Upper lobe of left lung (tissue), 6 donors: ENCODE measurements around the gene KDM5D. TPM values are rescaled to one million over a fixed set of nuclear protein-coding genes. Genes with fewer than 3 reads are reported as not detected.

ENCODE experiments used
- ATAC-seq, 2 donors: fragments of 200-7000 bp; cut with Tn5 transposase; one replicate each; pipeline ENCODE4 v1.9.1; 2022; ENCODE audit warnings: mild to moderate bottlenecking in 2 of 2, moderate library complexity in 2 of 2; ENCODE audit not compliant: low FRiP score in 2 of 2
- DNase-seq, 2 donors: peaks; one replicate each; pipeline ENCODE4 v3.0.0-alpha.2; 2019 to 2020
- H3K27ac ChIP-seq, 4 donors: fragments of 200-600 bp; sonication (generic); one replicate each; pipeline ENCODE4 v1.5.1; 2016 to 2019
- H3K27me3 ChIP-seq, 4 donors: fragments of 200-600 bp; sonication (generic); one replicate each; pipeline ENCODE4 v1.5.1; 2017 to 2019
- H3K36me3 ChIP-seq, 4 donors: fragments of 200-600 bp; sonication (generic); one replicate each; pipeline ENCODE4 v1.5.1; 2016 to 2019
- H3K4me1 ChIP-seq, 4 donors: fragments of 200-600 bp; sonication (generic); one replicate each; pipeline ENCODE4 v1.5.1; 2018 to 2019
- H3K4me3 ChIP-seq, 4 donors: fragments of 200-600 bp; sonication (generic); one replicate each; pipeline ENCODE4 v1.5.1; 2017 to 2019; ENCODE audit warnings: mild to moderate bottlenecking in 2 of 4, moderate library complexity in 1 of 4
- H3K9me3 ChIP-seq, 4 donors: fragments of 200-600 bp; sonication (generic); one replicate each; pipeline ENCODE4 v1.5.1; 2018 to 2019
- EP300 ChIP-seq, 4 donors: sonication (generic); formaldehyde crosslinking; IDR thresholded peaks; one replicate each; pipeline ENCODE4 v1.5.1; 2017; ENCODE audit warnings: antibody characterized with exemption in 4 of 4, control low read depth in 2 of 4
- POLR2A ChIP-seq, 4 donors: fragments of 450-650 bp; IDR thresholded peaks; one replicate each; pipeline ENCODE4 v1.5.1; 2016 to 2017; ENCODE audit warnings: antibody characterized with exemption in 4 of 4, mild to moderate bottlenecking in 2 of 4
- POLR2AphosphoS5 ChIP-seq, 2 donors: sonication (generic); formaldehyde crosslinking; IDR thresholded peaks; one replicate each; pipeline ENCODE4 v1.5.1; 2017; ENCODE audit warnings: antibody characterized with exemption in 2 of 2
- WGBS, 2 donors: methylation state at CpG; one replicate each; pipeline ENCODE4 v1.1.5; 2017 to 2018; 5-methylcytosine and 5-hydroxymethylcytosine counted together
- total RNA-seq, 6 donors: library from RNA; depleted of rRNA in 4 of 6; stranded (reverse); fragments of >200 nt in 4 of 6; gene quantifications; one replicate each; pipeline versions ENCODE4 v1.1.0 to v1.2.1, GENCODE V29; 2016 to 2021
- TF ChIP-seq, protein P1 (sequence below), 6 experiments: fragments of 450-650 bp in 4 of 6; fragments of 200-600 bp in 2 of 6; sonication (generic) in 2 of 6; IDR thresholded peaks; one replicate each; pipeline ENCODE4 v1.5.1; 2016 to 2019; ENCODE audit warnings: antibody characterized with exemption in 6 of 6
- donor health status: DM: no; HTN: no; CAD: no; lungs with moderate emphysema.
- donor health status: DM: no; HTN: yes; CAD: no; lungs with severe emphysema.

Gene KDM5D
- total RNA-seq: 100 to 1,000 TPM in 1 of 6 donors, 10 to 100 TPM in 2, under 1 TPM in 1, not detected in 2; 0.20 to 178 (median 46.5) TPM

DNA sequence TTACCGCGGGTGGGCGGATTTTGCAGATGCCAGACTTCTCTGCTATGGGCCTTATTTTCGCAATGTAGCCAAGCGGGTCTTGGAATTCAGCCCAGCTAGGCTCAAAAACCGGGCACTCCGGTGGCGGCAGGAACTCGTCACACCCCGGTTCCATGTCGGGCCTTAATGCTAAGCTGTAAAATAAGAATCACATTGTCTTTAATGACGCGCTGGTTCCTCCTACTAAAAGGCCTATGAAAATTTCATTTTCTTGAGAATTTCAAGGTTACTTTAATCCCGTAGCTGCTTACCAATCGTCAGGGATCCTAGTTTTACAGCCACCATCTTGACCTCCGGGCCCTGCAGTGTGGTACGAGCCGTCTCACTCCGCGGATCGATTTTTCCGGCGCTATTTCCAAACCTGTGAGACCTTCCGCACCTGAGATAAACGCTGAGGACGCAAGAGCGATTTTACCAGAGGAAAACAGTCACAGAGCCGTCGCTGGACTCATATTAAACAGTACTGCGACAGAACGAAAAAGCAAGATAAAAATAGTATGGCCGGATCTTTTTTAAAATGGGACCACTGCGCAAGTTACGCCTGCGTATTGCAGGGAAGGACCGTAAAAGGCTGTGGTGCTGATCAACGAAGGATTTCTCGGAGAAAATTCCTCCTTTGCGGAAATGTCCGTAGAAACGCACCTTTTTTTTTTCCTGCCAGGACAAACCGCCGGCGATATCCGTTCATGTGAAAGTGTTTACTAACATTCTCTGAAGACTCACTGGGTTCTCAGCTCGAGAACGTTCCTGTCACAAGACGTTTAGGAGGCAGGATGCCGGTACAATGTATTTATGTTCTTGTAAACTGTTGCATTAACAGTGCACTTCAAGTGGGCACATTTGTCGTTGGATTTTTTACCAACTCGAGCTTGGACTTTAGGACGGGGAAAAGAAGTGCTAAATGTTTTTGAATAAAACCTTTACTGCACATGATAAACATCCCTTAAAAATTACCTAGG is at the start of gene KDM5D:
KDM5D (minus strand) TSS at position 346 of the 998 bp plus-strand sequence; CDS start at position 154, 192 bp downstream.
- WGBS, 2 donors: 0% methylated on average over 26 of the region's 52 CpGs; no CpG with 5 or more reads in 1 of the 2 donors
- H3K27me3 ChIP-seq: no peaks in the 10 kb centered on the region
- H3K27ac ChIP-seq: peak within 1 kb of the TSS in 2 of 4 donors; percentile 79 to 88
- no peaks in the 10 kb centered on the region for H3K4me1 ChIP-seq
- peak in 1 of 2 donors; percentile 95 for ATAC-seq
- H3K36me3 ChIP-seq: no peaks in the 10 kb centered on the region
- peak in 2 of 4 donors; percentile 45 to 63 for TF ChIP-seq POLR2A (IDR thresholded peaks at IDR 0.05)
- TF ChIP-seq EP300 (IDR thresholded peaks at IDR 0.05): no peak
- H3K4me3 ChIP-seq: peak within 1 kb of the TSS in 2 of 4 donors; percentile 55 to 57
- no peak for DNase-seq
- H3K9me3 ChIP-seq: no peaks in the 10 kb centered on the region

DNA sequence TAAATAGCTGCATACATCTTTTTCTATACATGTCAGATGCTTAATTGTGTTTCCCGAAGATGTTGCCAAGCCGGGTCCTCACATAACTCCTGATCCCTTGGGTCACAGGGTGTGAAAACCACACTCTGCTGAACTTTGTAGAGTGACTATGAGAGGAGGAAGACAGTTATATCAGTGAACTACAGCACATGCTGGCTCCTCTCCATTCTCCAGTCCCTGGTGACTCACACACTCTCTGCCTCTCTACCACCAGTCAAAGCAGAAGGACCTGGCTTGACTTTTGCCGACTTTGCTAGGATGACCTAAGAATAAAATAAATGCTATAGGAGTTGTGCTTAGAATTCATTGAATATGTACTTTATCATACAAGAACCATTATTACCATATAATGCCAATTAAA is 23.8 kb upstream of the KDM5D start:
- H3K4me3 ChIP-seq: no peak overlapping the region
- TF ChIP-seq EP300 (IDR thresholded peaks at IDR 0.05) (no peak), POLR2A (IDR thresholded peaks at IDR 0.05) (no peak), POLR2AphosphoS5 (IDR thresholded peaks at IDR 0.05) (no peak)
- TF ChIP-seq, protein P1, sequence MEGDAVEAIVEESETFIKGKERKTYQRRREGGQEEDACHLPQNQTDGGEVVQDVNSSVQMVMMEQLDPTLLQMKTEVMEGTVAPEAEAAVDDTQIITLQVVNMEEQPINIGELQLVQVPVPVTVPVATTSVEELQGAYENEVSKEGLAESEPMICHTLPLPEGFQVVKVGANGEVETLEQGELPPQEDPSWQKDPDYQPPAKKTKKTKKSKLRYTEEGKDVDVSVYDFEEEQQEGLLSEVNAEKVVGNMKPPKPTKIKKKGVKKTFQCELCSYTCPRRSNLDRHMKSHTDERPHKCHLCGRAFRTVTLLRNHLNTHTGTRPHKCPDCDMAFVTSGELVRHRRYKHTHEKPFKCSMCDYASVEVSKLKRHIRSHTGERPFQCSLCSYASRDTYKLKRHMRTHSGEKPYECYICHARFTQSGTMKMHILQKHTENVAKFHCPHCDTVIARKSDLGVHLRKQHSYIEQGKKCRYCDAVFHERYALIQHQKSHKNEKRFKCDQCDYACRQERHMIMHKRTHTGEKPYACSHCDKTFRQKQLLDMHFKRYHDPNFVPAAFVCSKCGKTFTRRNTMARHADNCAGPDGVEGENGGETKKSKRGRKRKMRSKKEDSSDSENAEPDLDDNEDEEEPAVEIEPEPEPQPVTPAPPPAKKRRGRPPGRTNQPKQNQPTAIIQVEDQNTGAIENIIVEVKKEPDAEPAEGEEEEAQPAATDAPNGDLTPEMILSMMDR (IDR thresholded peaks at IDR 0.05): no peak
- ATAC-seq: no peak
- WGBS, 2 donors: 61% methylated on average over 3 of the region's 3 CpGs; no CpG with 5 or more reads in 1 of the 2 donors
- H3K36me3 ChIP-seq: no peaks in the 10 kb centered on the region
- no peak overlapping the region for H3K27ac ChIP-seq
- no peaks in the 10 kb centered on the region for H3K4me1 ChIP-seq
- DNase-seq: no peak
- no peaks in the 10 kb centered on the region for H3K9me3 ChIP-seq
- no peaks in the 10 kb centered on the region for H3K27me3 ChIP-seq

DNA sequence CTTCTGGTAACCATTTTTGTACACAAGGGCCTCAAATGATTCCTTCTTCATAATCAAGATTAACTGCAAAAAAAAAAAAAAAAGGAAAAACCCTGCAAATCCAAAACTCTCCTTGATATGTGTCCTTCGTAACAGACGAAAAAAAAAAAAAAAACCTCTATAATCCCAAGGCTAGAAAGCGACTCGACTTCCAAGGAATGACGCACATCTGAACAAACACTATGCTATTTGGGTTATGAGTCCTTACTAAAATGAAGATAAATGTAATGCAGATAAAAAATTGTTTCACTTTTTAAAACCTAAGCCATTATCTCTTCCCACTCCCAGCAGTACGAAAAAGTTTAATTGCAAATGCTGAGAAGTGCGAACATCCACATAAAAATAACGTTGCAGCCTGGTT is 1.2 kb downstream of the KDM5D start:
- Histone ChIP-seq H3K36me3 (no peaks in the 10 kb centered on the region), H3K9me3 (no peaks in the 10 kb centered on the region), H3K27ac (no peak overlapping the region), H3K4me1 (no peaks in the 10 kb centered on the region), H3K4me3 (peak overlapping the region in 2 of 4 donors; percentile 55 to 57), H3K27me3 (no peaks in the 10 kb centered on the region)
- 70% methylated on average over 8 of the region's 8 CpGs; no CpG with 5 or more reads in 1 of the 2 donors for WGBS, 2 donors
- TF ChIP-seq EP300 (IDR thresholded peaks at IDR 0.05): no peak
- TF ChIP-seq, protein P1 (IDR thresholded peaks at IDR 0.05): no peak
- TF ChIP-seq POLR2AphosphoS5 (IDR thresholded peaks at IDR 0.05): no peak
- no peak for TF ChIP-seq POLR2A (IDR thresholded peaks at IDR 0.05)
- ATAC-seq: peak in 1 of 2 donors; percentile 37
- DNase-seq: no peak

DNA sequence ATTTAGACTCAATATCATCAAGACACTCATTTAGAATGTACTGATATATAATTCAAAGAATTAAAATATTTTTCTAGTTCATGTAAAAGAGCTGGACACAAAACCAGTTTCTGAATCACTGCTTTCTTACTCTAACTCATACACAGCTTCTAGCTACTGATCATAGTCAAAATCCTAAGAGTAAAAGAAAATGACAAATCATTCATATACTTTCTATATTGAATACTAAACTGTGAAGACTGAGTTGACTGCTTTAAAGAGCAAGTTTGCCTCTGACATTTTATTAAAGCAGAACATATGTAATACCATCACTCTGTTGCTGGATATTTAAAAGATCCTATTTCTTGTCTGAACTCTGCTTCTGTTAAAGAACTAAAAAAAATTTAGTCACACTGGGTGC is 2.4 kb downstream of the KDM5D start:
- DNase-seq (no peak), ATAC-seq (no peak)
- H3K4me3 ChIP-seq: no peak overlapping the region
- H3K27ac ChIP-seq: no peak overlapping the region
- H3K4me1 ChIP-seq: no peaks in the 10 kb centered on the region
- TF ChIP-seq, protein P1 (IDR thresholded peaks at IDR 0.05): no peak
- no peaks in the 10 kb centered on the region for H3K36me3 ChIP-seq
- no peaks in the 10 kb centered on the region for H3K9me3 ChIP-seq
- no peaks in the 10 kb centered on the region for H3K27me3 ChIP-seq

DNA sequence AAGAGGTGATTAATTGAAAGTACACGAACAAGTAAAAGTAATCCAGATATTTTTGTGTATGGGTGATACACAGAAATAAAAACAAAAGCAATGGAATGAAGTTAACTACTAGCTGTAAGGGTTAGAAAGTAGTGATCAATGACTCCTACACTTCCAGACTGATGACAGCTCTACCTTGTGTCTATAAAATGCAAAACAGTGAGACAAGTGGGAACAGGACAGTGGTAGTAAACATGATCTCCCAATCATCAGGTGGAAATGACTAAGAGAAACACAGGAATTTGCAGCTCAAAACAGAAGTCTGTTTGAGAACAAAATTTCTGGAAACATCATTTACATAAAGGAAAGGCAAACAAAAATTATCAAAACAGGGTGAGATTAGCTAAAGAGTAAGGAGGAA is 10.1 kb downstream of the KDM5D start:
- H3K9me3 ChIP-seq: no peaks in the 10 kb centered on the region
- no peaks in the 10 kb centered on the region for H3K4me1 ChIP-seq
- DNase-seq: no peak
- 67% methylated on average over 1 of the region's 1 CpG; no CpG with 5 or more reads in 1 of the 2 donors for WGBS, 2 donors
- H3K27ac ChIP-seq: no peak overlapping the region
- TF ChIP-seq EP300 (IDR thresholded peaks at IDR 0.05) (no peak), POLR2AphosphoS5 (IDR thresholded peaks at IDR 0.05) (no peak), POLR2A (IDR thresholded peaks at IDR 0.05) (no peak)
- TF ChIP-seq, protein P1 (IDR thresholded peaks at IDR 0.05): no peak
- H3K36me3 ChIP-seq: peaks cover 0 to 7% (median 0%) of the 10 kb centered on the region in 4 donors
- no peaks in the 10 kb centered on the region for H3K27me3 ChIP-seq
- ATAC-seq: no peak
- no peak overlapping the region for H3K4me3 ChIP-seq
